ENCODE measurements around the gene SHISA4.

DNA sequence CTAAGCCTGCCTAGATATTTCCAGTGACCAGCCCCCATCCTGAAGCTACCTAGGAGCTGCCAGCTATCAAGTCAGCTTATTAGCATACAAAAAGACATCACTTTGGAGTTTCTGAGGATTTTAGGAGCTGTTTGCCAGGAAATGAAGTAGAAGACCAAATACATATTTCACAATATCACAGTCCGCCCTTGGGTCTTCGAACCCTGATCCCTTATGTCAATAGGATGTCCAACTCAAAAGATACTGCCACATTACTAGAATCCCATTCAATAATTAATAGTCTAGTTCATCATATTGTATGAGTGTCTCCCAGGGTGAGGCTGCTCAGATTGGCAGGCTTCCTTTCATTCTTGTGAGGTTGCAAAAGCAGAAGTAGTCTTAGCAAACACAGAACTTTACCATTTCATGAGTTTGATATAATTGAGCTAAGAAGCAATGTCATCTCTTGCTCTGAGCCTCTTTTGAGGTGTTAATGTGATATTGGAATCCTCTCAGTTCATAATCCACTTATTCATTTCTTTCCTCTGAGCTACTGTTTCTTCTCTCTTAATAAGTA, 46.1 kb upstream of the SHISA4 start:
- no peak for TF ChIP-seq POLR2A (IDR thresholded peaks at IDR 0.05)
- TF ChIP-seq, protein P1, sequence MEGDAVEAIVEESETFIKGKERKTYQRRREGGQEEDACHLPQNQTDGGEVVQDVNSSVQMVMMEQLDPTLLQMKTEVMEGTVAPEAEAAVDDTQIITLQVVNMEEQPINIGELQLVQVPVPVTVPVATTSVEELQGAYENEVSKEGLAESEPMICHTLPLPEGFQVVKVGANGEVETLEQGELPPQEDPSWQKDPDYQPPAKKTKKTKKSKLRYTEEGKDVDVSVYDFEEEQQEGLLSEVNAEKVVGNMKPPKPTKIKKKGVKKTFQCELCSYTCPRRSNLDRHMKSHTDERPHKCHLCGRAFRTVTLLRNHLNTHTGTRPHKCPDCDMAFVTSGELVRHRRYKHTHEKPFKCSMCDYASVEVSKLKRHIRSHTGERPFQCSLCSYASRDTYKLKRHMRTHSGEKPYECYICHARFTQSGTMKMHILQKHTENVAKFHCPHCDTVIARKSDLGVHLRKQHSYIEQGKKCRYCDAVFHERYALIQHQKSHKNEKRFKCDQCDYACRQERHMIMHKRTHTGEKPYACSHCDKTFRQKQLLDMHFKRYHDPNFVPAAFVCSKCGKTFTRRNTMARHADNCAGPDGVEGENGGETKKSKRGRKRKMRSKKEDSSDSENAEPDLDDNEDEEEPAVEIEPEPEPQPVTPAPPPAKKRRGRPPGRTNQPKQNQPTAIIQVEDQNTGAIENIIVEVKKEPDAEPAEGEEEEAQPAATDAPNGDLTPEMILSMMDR (IDR thresholded peaks at IDR 0.05): no peak
